ENCODE results near the gene TNFRSF14. TPM values are rescaled to one million over a fixed set of nuclear protein-coding genes. Genes with fewer than 3 reads are reported as not detected.
A peak's percentile ranks its signal among the peaks of the same experiment; 100 is the strongest.

Gene TNFRSF14
- total and polyA plus RNA-seq, 2 of the 13 experiments (the other 11 are each of a cell fraction or from before 2014, with no cell fraction given): 11.9 to 49.9 TPM

GRCh38 chr1:2571348-2571747, 15.2 kb downstream of the TNFRSF14 start (continued):
- TF ChIP-seq MBNL3 (CRISPR knock-in tag; conservative IDR thresholded peaks at IDR 0.05) (no peak), PREB (CRISPR knock-in tag; IDR thresholded peaks at IDR 0.05) (no peak), RFX1 (IDR thresholded peaks at IDR 0.05) (no peak), ZNF296 (CRISPR knock-in tag; conservative IDR thresholded peaks at IDR 0.05) (no peak), HNRNPL (IDR thresholded peaks at IDR 0.05; ENCODE audit: low read depth, low read length) (no peak), IKZF4 (CRISPR knock-in tag; IDR thresholded peaks at IDR 0.05; ENCODE audit: borderline replicate concordance, low read depth, not compliant biosample characterization) (no peak), ZNF616 (CRISPR knock-in tag; IDR thresholded peaks at IDR 0.05; ENCODE audit: low read depth) (no peak), SKIL (CRISPR knock-in tag; IDR thresholded peaks at IDR 0.05; ENCODE audit: borderline replicate concordance) (no peak), RXRB (CRISPR knock-in tag; IDR thresholded peaks at IDR 0.05; ENCODE audit: borderline replicate concordance) (peak; percentile 96), GTF3A (CRISPR knock-in tag; conservative IDR thresholded peaks at IDR 0.05) (no peak), MTF2 (CRISPR knock-in tag; IDR thresholded peaks at IDR 0.05; ENCODE audit: borderline replicate concordance) (no peak), MTF1 (CRISPR knock-in tag; IDR thresholded peaks at IDR 0.05) (no peak), NFIB (CRISPR knock-in tag; IDR thresholded peaks at IDR 0.05; ENCODE audit: borderline replicate concordance) (no peak), ZNF30 (CRISPR knock-in tag; IDR thresholded peaks at IDR 0.05) (no peak), HDAC6 (IDR thresholded peaks at IDR 0.05; ENCODE audit: low read depth, low read length) (no peak), MIXL1 (CRISPR knock-in tag; IDR thresholded peaks at IDR 0.05) (peak; percentile 15; the same call in 1 of the 2 replicates), HNRNPK (IDR thresholded peaks at IDR 0.05; ENCODE audit: low read depth, low read length, poor library complexity, severe bottlenecking) (no peak), SRY (CRISPR knock-in tag; IDR thresholded peaks at IDR 0.05) (no peak), FOXP4 (CRISPR knock-in tag; IDR thresholded peaks at IDR 0.05) (no peak), ZNF766 (CRISPR knock-in tag; IDR thresholded peaks at IDR 0.05; ENCODE audit: borderline replicate concordance) (no peak), ZNF207 (IDR thresholded peaks at IDR 0.05; ENCODE audit: borderline replicate concordance) (no peak), ZNF775 (CRISPR knock-in tag; IDR thresholded peaks at IDR 0.05; ENCODE audit: borderline replicate concordance) (no peak), RAD21 (CRISPR knock-in tag; IDR thresholded peaks at IDR 0.05) (no peak), SP140L (CRISPR knock-in tag; IDR thresholded peaks at IDR 0.05; ENCODE audit: borderline replicate concordance) (no peak), ZSCAN22 (CRISPR knock-in tag; IDR thresholded peaks at IDR 0.05) (no peak), NCOA2 (CRISPR knock-in tag; IDR thresholded peaks at IDR 0.05) (0 out of 2 replicates have a peak, but pooled peaks have one; percentile 37), EP300 (IDR thresholded peaks at IDR 0.05; ENCODE audit: low read depth in 2 of 2, low read length in 2 of 2) (0 out of 4 replicates have a peak, but pooled peaks of 1 of the 2 experiments have one; percentile 17), EP300 (CRISPR knock-in tag; IDR thresholded peaks at IDR 0.05; ENCODE audit: borderline replicate concordance) (no peak), RFX5 (IDR thresholded peaks at IDR 0.05; ENCODE audit: low read depth, low read length) (no peak)

Measured in HepG2 (cell line).